Measurements from ENCODE around the gene HAS3. TPM values are rescaled to one million over a fixed set of nuclear protein-coding genes. Genes with fewer than 3 reads are reported as not detected.
"Not testable (repeated sequence)": the region's sequence is repeated elsewhere in the genome, so short reads cannot be mapped to it uniquely, and the experiment has no call there.

HAS3 gene
- total and polyA plus RNA-seq, 9 donors = 0.58 to 6.6 (median 2.1) TPM

GRCh38 chr16:69126221-69126620 is 20.8 kb downstream of the HAS3 start:
- 100% methylated on average over 2 of the region's 3 CpGs for WGBS (ENCODE audit: insufficient coverage)
- Histone ChIP-seq H3K4me3 (ENCODE audit: low read length) (no peak overlapping the region), H3K36me3 (ENCODE audit: control insufficient read depth, insufficient read depth, low read length) (peaks cover 6% of the 10 kb centered on the region), H3K27me3 (ENCODE audit: control insufficient read depth, insufficient read depth, low read length) (no peaks in the 10 kb centered on the region), H3K9me3 (replicated peaks; ENCODE audit: control insufficient read depth, low read depth, low read length) (no peaks in the 10 kb centered on the region), H3K27ac (ENCODE audit: low read length) (no peak overlapping the region), H3K4me1 (ENCODE audit: control insufficient read depth, insufficient read depth, low read length) (no peaks in the 10 kb centered on the region)
- no peak for DNase-seq

DNA sequence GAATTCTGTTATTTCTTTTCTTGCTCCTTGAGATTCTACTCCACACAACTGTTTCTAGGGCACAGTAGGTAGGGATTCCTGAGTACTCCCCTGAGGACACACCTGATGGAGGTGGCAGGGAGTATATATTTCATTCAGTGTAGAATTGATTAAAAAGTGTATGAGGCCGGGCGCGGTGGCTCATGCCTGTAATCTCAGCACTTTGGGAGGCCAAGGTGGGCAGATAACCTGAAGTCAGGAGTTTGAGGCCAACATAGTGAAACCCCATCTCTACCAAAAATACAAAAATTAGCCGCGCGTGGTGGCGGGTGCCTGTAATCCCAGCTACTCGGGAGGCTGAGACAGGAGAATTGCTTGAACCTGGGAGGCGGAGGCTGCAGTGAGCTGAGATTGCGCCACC is 21.3 kb downstream of the HAS3 start:
- not testable (repeated sequence) for H3K27ac ChIP-seq (ENCODE audit: low read length); H3K27me3 ChIP-seq (ENCODE audit: control insufficient read depth, insufficient read depth, low read length); H3K36me3 ChIP-seq (ENCODE audit: control insufficient read depth, insufficient read depth, low read length); DNase-seq; H3K4me3 ChIP-seq (ENCODE audit: low read length); H3K4me1 ChIP-seq (ENCODE audit: control insufficient read depth, insufficient read depth, low read length); H3K9me3 ChIP-seq (replicated peaks; ENCODE audit: control insufficient read depth, low read depth, low read length)
- 90% methylated on average over 2 of the region's 10 CpGs for WGBS (ENCODE audit: insufficient coverage)

GRCh38 chr16:69127966-69128510 is 22.6 kb downstream of the HAS3 start:
- WGBS (ENCODE audit: insufficient coverage) = 100% methylated on average over 2 of the region's 12 CpGs
- DNase-seq = no peak
- H3K9me3 ChIP-seq (replicated peaks; ENCODE audit: control insufficient read depth, low read depth, low read length) = no peaks in the 10 kb centered on the region
- peaks cover 1% of the 10 kb centered on the region for H3K4me1 ChIP-seq (ENCODE audit: control insufficient read depth, insufficient read depth, low read length)
- no peak overlapping the region for H3K27ac ChIP-seq (ENCODE audit: low read length)
- H3K36me3 ChIP-seq (ENCODE audit: control insufficient read depth, insufficient read depth, low read length) = peaks cover 6% of the 10 kb centered on the region
- H3K4me3 ChIP-seq (ENCODE audit: low read length) = no peak overlapping the region
- H3K27me3 ChIP-seq (ENCODE audit: control insufficient read depth, insufficient read depth, low read length) = no peaks in the 10 kb centered on the region

GRCh38 chr16:69130461-69130860 is 25.0 kb downstream of the HAS3 start:
- DNase-seq = no peak
- Histone ChIP-seq H3K27ac (ENCODE audit: low read length) (no peak overlapping the region), H3K4me1 (ENCODE audit: control insufficient read depth, insufficient read depth, low read length) (peaks cover 4% of the 10 kb centered on the region), H3K27me3 (ENCODE audit: control insufficient read depth, insufficient read depth, low read length) (no peaks in the 10 kb centered on the region), H3K9me3 (replicated peaks; ENCODE audit: control insufficient read depth, low read depth, low read length) (no peaks in the 10 kb centered on the region), H3K4me3 (ENCODE audit: low read length) (no peak overlapping the region), H3K36me3 (ENCODE audit: control insufficient read depth, insufficient read depth, low read length) (peaks cover 9% of the 10 kb centered on the region)
- WGBS (ENCODE audit: insufficient coverage) = no CpG with 5 or more reads among the region's 6 CpGs

DNA sequence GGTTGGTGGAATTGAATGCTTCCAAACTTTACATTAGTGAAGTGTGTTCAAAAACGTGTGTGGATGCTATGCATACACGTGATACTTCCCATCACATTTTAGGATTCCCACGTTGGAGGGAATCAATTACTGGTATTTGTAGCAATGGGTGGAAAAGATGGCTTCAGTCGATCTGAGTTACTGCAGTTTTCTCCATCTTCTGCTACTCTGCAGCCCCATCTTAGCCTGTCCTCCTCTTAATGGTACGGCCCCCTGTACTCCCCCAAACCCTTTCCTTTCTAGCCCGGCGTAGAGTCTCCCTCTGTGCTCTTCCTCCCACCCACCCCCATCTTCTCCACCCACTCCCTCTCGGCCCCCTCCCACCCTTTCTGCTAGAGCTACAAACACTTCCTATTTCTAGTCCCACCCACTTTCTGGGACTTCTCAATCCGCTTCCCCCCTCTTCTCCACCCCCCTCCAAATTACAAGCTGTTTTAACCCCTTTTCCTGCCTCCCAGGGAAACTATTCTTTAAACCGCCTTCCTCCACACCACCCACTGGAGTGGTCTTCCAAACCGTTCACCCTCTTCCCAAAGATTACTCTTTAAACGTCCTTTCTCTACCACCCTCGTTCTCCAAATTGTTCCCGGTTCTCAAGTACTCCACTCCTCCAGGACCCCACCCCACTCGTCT is 25.9 kb downstream of the HAS3 start:
- peaks cover 4% of the 10 kb centered on the region for H3K4me1 ChIP-seq (ENCODE audit: control insufficient read depth, insufficient read depth, low read length)
- no peaks in the 10 kb centered on the region for H3K27me3 ChIP-seq (ENCODE audit: control insufficient read depth, insufficient read depth, low read length)
- peak; percentile 84 for DNase-seq
- WGBS (ENCODE audit: insufficient coverage) = 0% methylated on average over 9 of the region's 15 CpGs
- H3K36me3 ChIP-seq (ENCODE audit: control insufficient read depth, insufficient read depth, low read length) = peaks cover 9% of the 10 kb centered on the region
- peak overlapping the region; percentile 87 for H3K4me3 ChIP-seq (ENCODE audit: low read length)
- H3K9me3 ChIP-seq (replicated peaks; ENCODE audit: control insufficient read depth, low read depth, low read length) = no peaks in the 10 kb centered on the region
- peak overlapping the region; percentile 96 for H3K27ac ChIP-seq (ENCODE audit: low read length)

GRCh38 chr16:69131839-69132423 is 26.5 kb downstream of the HAS3 start:
- H3K27me3 ChIP-seq (ENCODE audit: control insufficient read depth, insufficient read depth, low read length) = no peaks in the 10 kb centered on the region
- H3K27ac ChIP-seq (ENCODE audit: low read length) = peak overlapping the region; percentile 96
- peaks cover 4% of the 10 kb centered on the region for H3K4me1 ChIP-seq (ENCODE audit: control insufficient read depth, insufficient read depth, low read length)
- no peaks in the 10 kb centered on the region for H3K9me3 ChIP-seq (replicated peaks; ENCODE audit: control insufficient read depth, low read depth, low read length)
- under 1% methylated on average over 34 of the region's 53 CpGs for WGBS (ENCODE audit: insufficient coverage)
- peak overlapping the region; percentile 87 for H3K4me3 ChIP-seq (ENCODE audit: low read length)
- peak; percentile 92 for DNase-seq
- peaks cover 13% of the 10 kb centered on the region for H3K36me3 ChIP-seq (ENCODE audit: control insufficient read depth, insufficient read depth, low read length)

- peaks cover 16% of the 10 kb centered on the region for H3K36me3 ChIP-seq (ENCODE audit: control insufficient read depth, insufficient read depth, low read length)
- peak; percentile 94 for DNase-seq
- H3K9me3 ChIP-seq (replicated peaks; ENCODE audit: control insufficient read depth, low read depth, low read length) = no peaks in the 10 kb centered on the region
- peak within 1 kb of the TSS; percentile 96 for H3K27ac ChIP-seq (ENCODE audit: low read length)
- H3K4me1 ChIP-seq (ENCODE audit: control insufficient read depth, insufficient read depth, low read length) = peaks cover 4% of the 10 kb centered on the region
- H3K4me3 ChIP-seq (ENCODE audit: low read length) = peak within 1 kb of the TSS; percentile 87
- H3K27me3 ChIP-seq (ENCODE audit: control insufficient read depth, insufficient read depth, low read length) = no peaks in the 10 kb centered on the region
- whole genome bisulfite sequencing (ENCODE audit: insufficient coverage) = under 1% methylated on average over 60 of the region's 78 CpGs
These were observed 27.2 kb downstream of the HAS3 start, which contains the start of the genes CHTF8 and UTP4 for GRCh38 chr16:69132424-69133252. Gene CHTF8 (minus strand): TSS chr16:69132588. CDS start chr16:69121458, 11,130 bp downstream. Gene UTP4 (plus strand): TSS chr16:69132649. CDS start chr16:69133460, 811 bp downstream.

GRCh38 chr16:69133373-69133954 is 28.0 kb downstream of the HAS3 start:
- Histone ChIP-seq H3K9me3 (replicated peaks; ENCODE audit: control insufficient read depth, low read depth, low read length) (no peaks in the 10 kb centered on the region), H3K27ac (ENCODE audit: low read length) (no peak overlapping the region), H3K4me1 (ENCODE audit: control insufficient read depth, insufficient read depth, low read length) (peaks cover 4% of the 10 kb centered on the region), H3K36me3 (ENCODE audit: control insufficient read depth, insufficient read depth, low read length) (peaks cover 16% of the 10 kb centered on the region), H3K27me3 (ENCODE audit: control insufficient read depth, insufficient read depth, low read length) (no peaks in the 10 kb centered on the region), H3K4me3 (ENCODE audit: low read length) (peak overlapping the region; percentile 87)
- DNase-seq = no peak
- no CpG with 5 or more reads among the region's 5 CpGs for WGBS (ENCODE audit: insufficient coverage)

- H3K9me3 ChIP-seq (replicated peaks; ENCODE audit: control insufficient read depth, low read depth, low read length) = no peaks in the 10 kb centered on the region
- H3K4me1 ChIP-seq (ENCODE audit: control insufficient read depth, insufficient read depth, low read length) = no peaks in the 10 kb centered on the region
- H3K27ac ChIP-seq (ENCODE audit: low read length) = no peak overlapping the region
- H3K4me3 ChIP-seq (ENCODE audit: low read length) = no peak overlapping the region
- WGBS (ENCODE audit: insufficient coverage) = 67% methylated on average over 1 of the region's 2 CpGs
- no peak for DNase-seq
- H3K27me3 ChIP-seq (ENCODE audit: control insufficient read depth, insufficient read depth, low read length) = no peaks in the 10 kb centered on the region
- H3K36me3 ChIP-seq (ENCODE audit: control insufficient read depth, insufficient read depth, low read length) = peaks cover 53% of the 10 kb centered on the region
These were observed 33.2 kb downstream of the HAS3 start for GRCh38 chr16:69138608-69139007.

All from muscle of leg (tissue), 11 donors.